GM19025 (cell line): ENCODE results near the gene GPALPP1.
"Not testable (repeated sequence)": the region's sequence is repeated elsewhere in the genome, so short reads cannot be mapped to it uniquely, and the experiment has no call there.

Experiments
- ATAC-seq: cut with Tn5 transposase; IDR thresholded peaks from one replicate; pipeline ENCODE4 v1.9.1; 2021; ENCODE audit warnings: mild to moderate bottlenecking, low read depth, moderate library complexity; ENCODE audit not compliant: unreplicated experiment

The GPALPP1 gene, protein sequence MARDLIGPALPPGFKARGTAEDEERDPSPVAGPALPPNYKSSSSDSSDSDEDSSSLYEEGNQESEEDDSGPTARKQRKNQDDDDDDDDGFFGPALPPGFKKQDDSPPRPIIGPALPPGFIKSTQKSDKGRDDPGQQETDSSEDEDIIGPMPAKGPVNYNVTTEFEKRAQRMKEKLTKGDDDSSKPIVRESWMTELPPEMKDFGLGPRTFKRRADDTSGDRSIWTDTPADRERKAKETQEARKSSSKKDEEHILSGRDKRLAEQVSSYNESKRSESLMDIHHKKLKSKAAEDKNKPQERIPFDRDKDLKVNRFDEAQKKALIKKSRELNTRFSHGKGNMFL

GRCh38 chr13:44989071-44989889 lies at the start of gene GPALPP1, which contains the start of gene NUFIP1:
Gene GPALPP1 (plus strand): TSS chr13:44989538. CDS start chr13:44989655, 117 bp downstream.
Gene NUFIP1 (minus strand): TSS chr13:44989471. CDS start chr13:44989436, 35 bp downstream.
- peak; percentile 98 for ATAC-seq

DNA sequence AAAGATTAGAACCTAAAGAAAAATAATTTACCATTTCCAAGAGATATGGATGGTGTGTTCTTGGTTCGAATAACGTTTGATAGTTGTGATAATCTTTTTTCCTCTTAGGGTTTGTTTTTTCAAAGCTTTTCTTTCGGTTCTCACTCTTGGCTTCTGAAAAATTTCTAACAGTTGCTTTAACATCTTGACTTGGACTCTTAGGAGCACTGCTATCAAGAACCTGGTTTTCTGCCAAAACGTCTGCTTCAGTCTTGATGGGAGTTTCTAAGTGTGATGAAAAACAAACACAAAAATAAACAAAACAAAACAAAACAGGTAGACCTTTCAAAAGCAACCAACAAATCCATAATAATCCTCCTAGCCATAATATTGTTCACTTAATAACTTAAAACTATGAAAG lies 45.9 kb upstream of the GPALPP1 start:
- ATAC-seq, result not testable (repeated sequence)

DNA sequence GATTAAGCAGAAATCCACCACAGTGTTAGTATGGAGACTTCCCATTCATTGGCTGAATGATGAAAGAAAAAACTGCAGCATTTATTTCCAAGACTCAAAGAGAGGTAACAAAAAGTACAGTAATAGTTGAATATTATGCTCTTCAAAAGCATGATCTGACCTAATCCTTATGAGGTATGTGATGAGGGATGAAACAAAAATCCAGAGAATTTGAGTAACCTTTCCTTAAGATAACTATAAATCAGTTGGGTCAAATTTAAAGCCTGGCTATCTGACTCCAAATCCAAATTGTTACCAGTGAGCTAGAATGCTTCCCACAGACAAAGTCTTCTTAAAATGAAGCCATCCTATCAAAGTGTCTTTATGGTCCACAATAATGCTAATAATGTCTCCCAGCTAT lies 38.2 kb upstream of the GPALPP1 start:
- no peak for ATAC-seq

DNA sequence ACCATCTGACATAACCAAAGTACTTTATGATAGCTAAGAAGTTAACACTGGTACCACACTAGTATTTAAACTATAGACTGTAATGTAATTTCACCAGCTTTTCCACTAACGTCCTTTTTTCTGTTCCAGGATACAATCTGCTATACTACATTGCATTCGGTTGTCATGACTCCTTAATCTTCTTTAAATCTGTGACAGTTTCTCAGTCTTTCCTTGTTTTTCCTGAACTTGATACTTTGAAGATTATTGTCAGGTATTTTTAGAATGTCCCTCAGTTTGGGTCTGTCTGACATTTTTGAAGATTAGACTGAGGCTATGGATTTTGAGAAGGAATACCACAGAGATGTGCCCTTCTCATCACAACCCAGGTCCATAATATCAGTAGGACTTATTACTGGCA lies 36.7 kb upstream of the GPALPP1 start:
- ATAC-seq, result no peak

DNA sequence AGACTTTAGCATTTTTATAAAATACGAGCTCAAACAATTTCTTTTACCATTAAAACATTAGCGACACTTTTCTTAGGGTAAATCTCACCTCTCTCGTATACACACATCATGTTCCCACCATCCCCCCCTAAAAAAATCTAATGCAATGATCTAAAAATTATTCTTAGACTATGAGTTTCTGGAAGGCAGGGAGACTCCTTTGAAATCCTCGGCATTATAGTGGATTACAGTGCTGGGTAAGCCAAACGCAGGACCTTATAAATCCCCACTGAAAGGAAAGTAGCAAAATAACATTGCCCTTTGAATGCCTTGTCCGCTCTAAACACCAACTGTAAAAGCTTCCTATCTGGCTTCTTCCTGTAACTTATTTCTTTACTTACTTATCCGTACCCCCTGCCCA lies 35.1 kb upstream of the GPALPP1 start:
- no peak for ATAC-seq

DNA sequence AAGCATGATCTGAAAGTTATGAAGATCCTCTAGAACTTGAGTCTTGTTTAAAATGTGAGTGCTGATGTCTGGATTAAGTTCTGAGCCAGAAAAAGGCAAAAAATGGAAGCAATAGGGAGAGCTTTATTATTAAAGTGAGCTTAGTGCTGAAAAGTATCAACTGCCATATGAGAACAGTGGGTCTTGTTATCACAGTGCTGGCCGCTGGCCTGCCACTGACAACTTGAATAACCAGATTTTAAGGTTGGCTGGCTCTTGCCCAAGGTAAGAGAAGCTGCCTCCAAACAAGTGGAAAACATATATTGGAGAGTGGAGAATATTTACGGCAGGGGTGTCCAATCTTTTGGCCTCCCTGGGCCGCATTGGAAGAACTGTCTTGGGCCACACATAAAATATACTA lies 33.9 kb upstream of the GPALPP1 start:
- ATAC-seq, result no peak

GRCh38 chr13:44961997-44962396 lies 27.3 kb upstream of the GPALPP1 start:
- no peak for ATAC-seq

DNA sequence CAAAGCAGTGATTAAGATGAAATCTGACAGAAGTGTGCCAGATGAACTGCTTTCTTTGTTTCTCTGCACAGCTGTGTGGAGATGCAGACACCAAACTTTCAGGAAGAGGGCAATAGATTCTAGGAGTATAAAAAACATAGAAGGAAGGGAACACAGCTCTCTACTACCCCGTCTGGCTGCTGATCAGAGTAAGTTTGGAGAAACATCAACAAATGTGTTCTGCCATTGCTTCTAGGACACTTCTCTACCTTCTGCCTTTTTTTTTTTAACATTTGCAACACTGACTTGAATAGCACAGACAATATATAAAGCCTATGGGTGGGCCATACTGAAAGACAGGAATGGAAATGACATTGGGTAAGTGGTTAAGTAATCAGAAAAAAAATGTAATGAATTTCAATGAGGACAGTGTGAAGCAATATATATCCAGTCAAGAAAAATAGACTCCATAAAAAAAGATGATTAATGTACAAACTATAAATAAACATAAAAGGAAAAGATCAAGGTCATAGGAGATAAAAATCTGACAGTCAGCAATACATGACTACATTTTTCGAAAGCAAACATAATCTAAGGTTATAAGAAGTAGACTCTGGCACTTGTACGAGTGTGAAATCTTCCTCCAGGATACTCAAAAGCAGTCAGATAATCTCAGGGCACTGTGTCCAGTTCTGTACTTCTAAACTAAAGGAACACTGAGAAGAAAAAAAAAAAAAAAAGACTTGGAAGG lies 21.5 kb upstream of the GPALPP1 start:
- no peak for ATAC-seq

DNA sequence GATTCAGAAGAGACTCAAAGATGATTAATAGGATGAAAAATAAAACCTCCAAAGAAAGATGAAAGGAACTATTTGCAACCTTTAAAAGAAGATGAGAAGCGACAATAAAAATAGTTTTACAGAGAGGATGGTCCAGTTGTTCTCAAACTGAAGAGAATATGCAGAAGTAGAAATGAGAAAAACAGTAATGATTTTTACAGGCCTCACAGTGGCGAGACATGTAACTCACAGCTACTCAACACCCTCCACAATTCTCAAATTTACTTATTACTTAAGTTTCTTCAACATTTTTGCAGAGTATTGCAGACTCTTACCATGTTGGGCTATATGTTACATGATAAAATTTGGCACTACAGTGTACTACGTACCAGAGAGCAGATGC lies 20.9 kb upstream of the GPALPP1 start:
- no peak for ATAC-seq

GRCh38 chr13:44969551-44970484 lies 19.5 kb upstream of the GPALPP1 start:
- no peak for ATAC-seq

GRCh38 chr13:44971656-44972595 lies 17.4 kb upstream of the GPALPP1 start:
- ATAC-seq, result no peak

GRCh38 chr13:44972956-44973581 lies 16.3 kb upstream of the GPALPP1 start:
- ATAC-seq, result no peak

DNA sequence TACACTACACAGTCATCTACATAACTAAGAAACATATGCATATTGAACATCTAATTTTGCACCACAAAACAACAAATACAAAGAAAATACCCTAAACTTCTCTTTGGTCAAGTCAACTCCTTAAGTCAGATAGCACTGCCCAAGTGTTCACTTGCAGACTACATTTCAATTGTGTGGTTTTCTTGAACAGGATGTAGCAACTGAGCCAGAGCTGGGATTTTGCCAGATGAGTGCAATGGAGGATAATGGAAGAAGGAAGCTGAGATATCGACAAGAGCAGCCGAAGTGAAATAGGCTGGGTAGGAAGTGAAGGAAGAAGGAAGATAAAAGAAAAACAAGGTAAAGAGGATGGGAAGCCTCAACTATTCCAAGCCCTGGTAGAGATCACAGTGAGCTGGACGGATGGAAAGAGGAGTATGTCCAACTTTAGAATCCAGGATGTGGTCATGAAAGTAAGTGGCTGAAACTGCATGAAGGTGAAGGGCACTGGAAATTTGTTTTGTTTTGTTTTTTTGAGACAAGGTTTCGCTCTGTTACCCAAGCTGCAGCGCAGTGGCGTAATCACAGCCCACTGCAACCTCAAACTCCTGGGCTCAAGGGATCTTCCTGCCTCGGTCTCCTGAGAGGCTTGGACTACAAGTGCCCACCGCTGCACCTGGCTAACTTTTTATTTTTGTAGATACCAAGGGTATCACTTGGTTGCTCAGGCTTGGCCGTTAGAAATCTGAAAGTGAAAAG lies 15.1 kb upstream of the GPALPP1 start:
- peak; percentile 45 for ATAC-seq

DNA sequence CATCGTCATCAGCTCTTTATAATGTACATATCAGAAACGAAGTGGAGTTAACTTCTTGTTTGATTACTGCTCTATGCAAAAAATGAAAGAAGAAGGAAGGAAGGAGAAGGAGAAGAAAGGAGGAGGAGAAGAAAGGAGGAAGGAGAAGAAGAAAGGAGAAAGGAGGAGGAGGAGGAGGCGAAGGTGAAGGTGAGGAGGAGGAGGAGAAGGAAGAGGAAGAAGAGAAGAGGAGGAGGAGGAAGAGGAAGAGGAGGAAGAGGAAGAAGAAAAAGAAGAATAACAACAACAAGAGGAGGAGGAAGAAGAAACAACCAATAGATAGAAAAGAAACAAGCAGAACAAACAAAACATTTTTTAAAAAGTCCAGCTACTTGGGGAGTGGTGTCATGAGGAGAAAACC lies 13.1 kb upstream of the GPALPP1 start:
- no peak for ATAC-seq

DNA sequence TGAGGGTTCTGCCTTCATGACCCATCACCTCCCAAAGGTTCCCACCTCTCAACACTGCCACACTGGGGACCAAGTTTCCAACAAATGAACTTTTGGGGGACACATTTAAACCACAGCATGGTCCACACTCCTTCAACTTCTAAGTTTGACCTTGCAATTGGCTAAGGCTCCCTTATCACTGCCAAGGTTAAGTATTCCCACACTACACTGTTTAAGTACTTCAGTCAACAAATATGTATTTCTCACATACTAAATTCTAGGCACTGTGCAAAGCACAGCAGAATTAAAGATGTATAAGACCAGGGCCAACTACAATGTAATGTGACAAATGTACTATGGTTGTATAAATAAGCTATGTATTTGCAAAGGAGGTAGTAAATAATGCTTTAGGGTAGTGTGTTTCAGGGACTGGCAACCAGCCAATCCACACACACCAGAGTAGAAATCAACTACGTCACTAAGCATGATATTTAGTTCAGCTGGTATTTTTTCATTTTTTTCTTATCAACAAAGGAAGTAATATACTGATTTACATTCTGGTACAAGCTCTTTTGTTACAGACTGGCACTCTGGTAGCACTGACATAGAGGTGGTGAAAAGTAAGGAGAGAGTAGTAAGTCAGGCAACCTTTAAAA lies 12.3 kb upstream of the GPALPP1 start:
- no peak for ATAC-seq

GRCh38 chr13:44978328-44978727 lies 11.0 kb upstream of the GPALPP1 start:
- ATAC-seq, result no peak

DNA sequence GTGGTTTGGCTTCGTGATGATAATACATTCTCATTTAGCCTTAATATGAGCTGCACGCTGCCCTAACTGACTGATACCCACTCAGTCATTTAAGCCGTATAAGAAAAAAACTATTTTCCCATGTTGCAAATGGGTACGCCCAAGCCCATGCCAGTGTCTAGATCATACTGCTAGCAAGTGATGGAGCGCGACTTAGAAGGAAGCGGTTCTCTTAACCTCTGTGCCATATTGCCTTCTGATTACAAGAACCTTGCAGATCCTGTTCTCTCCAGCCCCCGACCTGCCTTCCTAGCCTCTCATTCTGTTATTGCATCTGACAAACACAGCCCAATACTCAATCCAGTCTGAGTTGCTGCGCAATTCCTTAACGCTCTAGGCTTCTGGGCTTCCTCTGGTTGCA lies 603 bp downstream of the GPALPP1 start:
- no peak for ATAC-seq
